HG03342 (cell line): ENCODE measurements around the gene ST8SIA5.
A peak's percentile ranks its signal among the peaks of the same experiment; 100 is the strongest.
"Not testable (repeated sequence)": the region's sequence is repeated elsewhere in the genome, so short reads cannot be mapped to it uniquely, and the experiment has no call there.

Source experiments
- ATAC-seq: cut with Tn5 transposase; IDR thresholded peaks from one replicate; pipeline ENCODE4 v1.9.1; 2021; ENCODE audit warnings: mild to moderate bottlenecking, moderate library complexity; ENCODE audit not compliant: unreplicated experiment

Gene ST8SIA5, protein sequence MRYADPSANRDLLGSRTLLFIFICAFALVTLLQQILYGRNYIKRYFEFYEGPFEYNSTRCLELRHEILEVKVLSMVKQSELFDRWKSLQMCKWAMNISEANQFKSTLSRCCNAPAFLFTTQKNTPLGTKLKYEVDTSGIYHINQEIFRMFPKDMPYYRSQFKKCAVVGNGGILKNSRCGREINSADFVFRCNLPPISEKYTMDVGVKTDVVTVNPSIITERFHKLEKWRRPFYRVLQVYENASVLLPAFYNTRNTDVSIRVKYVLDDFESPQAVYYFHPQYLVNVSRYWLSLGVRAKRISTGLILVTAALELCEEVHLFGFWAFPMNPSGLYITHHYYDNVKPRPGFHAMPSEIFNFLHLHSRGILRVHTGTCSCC

DNA sequence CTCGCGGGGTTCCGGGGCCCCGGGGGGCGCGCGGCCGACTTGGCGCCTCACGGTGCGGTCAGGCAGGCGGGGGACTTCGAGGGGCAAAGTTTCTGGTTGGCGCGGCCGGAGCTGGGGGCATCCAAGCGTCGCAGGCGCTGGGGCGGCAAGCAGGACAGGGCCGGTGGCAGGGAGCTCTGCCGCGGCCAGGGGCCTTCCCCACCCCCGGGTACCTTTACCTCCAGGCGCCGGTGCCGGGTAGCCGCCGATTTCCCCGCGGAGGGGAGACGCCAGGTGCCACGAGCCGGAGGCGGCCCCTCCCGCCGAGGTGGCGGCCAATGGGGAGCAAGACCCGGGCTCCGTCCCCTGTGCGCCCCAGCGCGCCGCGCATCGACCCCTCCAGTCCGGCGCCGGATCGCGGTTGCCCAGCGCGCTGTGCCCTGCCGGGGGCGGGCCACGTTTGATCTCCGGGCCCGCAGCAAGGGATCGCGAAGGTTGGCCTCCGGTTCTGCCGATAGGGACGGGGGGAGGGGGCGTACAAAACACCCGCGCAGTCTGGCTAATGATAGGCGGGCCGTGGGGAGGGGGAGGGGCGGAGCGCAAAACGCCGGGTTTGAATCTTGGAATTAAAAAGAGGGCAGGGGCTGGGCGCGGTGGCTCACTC is at the start of gene ST8SIA5:
TSS of gene ST8SIA5 (minus strand) at position 495 of the 643 bp plus-strand sequence. CDS start 545 bp downstream, outside the sequence.
- no peak for ATAC-seq

- not testable (repeated sequence) for ATAC-seq
Observed at GRCh38 chr18:46795945-46796344, 39.1 kb upstream of the ST8SIA5 start.

DNA sequence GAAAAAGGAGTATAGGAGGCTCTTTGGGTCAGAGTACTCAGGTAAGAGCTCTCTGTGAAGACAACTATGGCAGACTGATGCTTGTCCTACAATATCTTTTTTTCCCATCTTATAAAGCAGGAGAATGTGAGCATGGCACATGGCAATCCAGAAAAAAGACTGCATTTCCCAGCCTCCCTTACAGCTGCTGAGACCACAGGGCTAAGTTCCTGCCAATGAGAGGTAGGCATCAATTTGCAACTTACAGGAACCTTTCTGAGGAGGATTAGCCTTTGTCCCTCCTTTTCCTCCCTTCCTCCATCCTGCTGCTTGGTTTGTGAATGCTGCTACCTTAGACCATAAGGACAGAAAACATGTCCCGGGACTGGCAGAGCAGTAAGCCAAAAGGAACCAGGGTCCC is 37.8 kb upstream of the ST8SIA5 start:
- no peak for ATAC-seq

GRCh38 chr18:46793565-46793964 is 36.7 kb upstream of the ST8SIA5 start:
- no peak for ATAC-seq

DNA sequence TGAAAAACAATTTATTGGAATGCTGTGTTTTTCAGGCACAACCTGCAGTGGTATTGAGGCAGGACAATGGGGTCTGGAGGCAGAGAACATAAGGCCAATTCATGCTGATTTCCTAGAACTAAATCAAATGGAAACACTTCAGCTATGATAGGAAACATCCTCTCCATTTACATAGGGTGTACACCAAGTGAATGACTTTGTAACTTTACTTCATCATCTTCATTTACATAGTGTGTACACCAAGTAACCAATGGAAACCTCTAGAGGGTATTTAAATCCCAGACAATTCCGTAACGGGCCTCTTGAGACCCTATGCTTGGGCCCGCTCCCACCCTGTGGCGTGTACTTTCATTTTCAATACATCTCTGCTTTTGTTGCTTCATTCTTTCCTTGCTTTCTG is 32.2 kb upstream of the ST8SIA5 start:
- no peak for ATAC-seq

- no peak for ATAC-seq
Observed at GRCh38 chr18:46787674-46788073, 30.8 kb upstream of the ST8SIA5 start.

GRCh38 chr18:46772357-46772756 is 15.5 kb upstream of the ST8SIA5 start:
- ATAC-seq: no peak

DNA sequence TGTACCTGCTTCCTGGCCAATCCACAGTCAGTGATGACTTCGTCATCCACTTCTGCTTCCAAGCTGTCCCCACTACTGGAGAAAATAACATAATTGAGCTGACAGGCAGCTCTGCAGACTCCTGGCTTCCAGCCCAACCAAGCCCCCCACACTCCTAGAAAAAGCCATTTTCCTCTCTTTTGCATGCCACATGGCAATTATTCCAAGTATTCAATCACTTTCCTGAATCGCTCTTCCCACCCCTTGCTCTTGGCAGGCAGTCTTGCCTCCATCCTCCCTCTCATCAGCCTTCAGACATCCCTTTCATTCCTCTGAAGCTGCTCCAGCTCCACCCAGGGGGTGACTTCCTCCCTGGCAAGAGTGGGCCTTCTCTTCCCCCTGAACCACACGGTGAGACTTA is 14.3 kb upstream of the ST8SIA5 start:
- no peak for ATAC-seq

DNA sequence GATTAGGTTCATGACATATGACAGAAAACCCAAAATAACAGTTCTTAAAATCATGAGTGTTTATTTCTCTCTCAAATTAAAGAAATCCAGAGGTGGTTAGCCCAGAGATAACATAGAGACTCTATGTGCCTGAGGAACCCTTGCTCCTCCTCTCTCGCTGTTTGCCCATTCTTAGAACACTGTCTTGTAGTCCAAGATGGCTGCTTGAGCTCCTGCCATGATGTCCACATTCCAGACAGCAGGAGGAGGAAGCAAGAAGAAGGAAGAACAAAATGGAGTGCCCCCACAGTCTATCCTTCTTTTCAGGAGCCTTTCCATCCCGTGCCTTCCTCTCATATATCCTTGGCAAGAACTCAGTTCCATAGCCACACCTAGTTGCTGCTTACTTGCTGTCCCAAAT is 13.9 kb upstream of the ST8SIA5 start:
- no peak for ATAC-seq

- ATAC-seq: no peak
Observed at GRCh38 chr18:46768166-46768921, 11.5 kb upstream of the ST8SIA5 start.

- ATAC-seq: no peak
Observed at GRCh38 chr18:46767217-46767616, 10.4 kb upstream of the ST8SIA5 start.

DNA sequence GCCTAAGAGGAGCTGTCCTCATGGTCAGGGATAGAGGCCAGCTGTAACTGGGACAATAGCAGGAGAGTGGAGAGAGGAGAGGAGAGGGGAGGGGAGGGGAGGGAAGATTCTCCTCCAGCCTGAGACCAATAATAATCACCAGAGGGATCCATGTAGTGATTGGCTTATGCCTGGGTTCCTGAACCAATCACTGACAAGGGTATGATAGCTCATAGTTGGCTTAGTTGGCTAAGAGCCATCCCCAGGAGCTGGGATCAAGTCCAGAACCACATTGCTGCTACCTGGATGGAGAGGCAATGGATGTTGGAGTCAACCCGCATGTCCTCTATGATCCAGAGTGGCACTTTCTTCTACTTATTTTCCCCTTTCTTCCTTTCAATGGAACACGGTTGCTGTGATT is 7.7 kb upstream of the ST8SIA5 start:
- no peak for ATAC-seq

DNA sequence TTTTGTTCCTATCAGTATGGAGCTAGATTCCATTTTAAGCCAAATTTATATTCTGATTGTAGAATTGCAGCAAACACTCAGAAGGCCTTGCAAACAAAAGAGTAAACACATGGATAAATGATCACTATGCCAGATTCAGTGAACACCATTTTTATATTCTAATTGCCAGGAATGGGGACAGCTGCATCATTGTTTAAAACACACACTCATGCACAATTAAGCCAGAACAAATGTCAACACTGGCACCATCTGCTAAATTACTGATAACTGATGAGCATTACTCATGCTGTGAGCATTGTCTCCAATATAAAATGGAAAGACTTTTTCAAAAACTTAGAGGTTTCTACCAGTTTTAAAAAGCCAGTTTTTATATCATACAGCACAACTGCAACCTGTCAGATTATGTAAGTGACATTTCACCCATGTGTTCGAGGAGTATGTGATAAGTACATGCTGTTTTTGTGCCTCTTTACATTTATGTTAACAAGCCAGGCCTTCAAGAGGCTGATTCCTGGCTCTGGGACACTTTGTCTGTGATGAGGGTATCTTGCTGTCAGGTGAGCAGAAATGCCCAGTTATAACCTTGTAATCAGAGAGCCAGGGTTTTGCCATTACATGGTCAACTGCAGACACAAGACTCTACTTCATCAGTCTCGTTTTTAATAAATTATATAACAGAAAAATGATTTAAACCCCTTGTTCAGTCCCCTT is 4.4 kb upstream of the ST8SIA5 start:
- no peak for ATAC-seq

DNA sequence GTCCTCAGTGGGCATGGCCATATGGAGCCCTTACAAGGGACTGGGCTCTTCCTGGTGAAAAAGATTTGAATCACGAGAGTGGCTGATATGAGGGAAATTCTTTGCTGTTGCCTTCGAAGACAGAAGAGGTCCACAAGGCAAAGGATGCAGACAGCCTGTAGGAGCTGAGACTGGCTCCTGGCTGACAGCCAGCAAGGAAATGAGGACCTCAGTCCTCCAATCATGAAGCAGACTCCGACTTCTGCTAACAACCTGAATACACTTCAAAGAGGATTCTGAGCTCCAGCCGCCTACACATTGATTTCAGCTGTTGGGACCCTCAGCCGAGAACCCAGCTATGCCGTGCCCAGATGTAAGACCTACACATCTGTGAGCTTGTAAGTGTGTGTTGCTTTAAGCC is 3.0 kb upstream of the ST8SIA5 start:
- no peak for ATAC-seq

DNA sequence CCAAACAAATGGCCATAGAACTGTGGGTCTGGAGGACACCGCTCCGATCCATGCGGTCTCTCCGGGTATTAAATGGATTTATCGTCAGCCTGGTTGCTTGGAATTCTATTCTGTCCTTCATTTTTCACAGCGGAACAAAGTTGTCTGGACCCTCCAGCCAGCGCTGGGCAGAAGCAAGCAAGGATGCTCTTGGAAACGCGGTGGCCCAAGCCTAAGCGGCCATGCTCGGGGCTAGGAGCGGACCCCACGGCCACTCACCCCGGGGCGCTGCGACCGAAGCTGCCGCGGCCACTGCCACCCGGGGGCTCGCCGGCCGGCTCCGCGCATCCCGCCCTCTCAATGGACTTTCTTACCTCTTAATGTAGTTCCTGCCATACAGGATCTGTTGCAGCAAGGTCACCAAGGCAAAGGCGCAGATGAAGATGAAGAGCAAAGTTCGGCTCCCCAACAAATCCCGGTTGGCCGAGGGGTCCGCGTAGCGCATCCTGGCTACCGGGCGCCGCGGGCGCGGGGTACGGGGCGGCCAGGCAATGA is 761 bp downstream of the ST8SIA5 start:
- ATAC-seq: no peak

DNA sequence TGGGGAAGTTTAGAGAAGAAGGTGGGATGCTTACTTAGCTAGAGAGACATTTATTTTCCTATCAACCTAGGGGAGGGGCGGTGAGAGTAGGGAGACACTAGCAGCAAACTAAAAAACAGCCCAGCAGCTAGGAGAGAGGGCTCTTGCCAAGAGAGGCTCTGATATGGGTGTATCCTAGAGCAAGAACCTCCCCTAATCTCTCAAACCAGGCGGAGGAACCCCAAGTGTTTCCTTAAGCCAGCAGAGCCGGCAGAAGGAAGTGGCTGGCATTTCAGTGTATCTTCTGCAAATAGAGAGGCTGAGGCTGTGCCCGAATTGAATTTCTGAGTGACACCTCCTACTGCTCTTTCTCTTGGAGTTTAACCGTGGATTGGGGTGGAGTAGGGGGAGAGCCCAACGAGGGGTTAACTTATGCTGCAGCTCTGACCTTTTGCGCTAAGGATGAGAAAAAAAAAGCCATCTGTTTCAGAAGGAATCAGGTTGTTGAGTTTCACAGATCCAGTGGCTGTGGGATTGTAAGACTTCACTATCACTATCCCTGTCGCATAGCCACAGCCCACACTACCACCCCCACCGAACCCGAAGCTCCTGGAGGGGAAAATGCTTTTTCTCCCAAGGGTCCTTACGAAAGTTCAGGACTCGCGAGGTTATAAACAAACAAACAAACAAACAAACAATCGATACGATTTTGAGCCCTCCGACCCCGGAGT is 1.4 kb downstream of the ST8SIA5 start:
- ATAC-seq: no peak

DNA sequence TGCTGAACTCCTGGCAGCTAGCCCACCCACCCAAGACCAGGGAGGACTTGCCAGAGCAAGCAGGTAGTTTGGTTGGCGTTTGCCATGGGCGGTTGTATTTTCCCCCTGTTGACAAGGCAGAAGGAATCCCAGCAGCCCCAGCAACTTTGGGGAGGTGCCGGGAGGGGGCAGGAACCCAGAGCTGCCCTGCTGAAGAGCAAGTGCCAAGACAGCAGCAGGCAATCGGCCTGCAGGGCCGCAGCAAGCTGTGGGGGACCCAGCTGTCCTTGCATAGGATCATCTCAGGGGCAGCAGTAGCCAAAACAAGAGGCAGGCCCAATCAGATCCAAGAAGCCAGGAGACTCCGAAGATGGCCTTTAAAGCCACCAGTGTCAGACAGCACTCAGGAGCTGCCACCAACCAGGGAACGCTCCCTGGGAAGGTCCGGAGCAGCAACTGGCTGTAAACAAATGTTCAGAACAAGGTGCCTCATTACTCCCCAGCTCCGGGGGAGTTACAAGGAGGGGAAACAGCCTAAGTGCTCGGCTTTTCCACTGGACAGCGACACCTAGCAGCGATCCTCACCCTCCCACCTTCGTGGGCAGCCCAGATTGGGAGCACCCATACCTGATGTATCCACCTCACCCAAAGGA is 2.1 kb downstream of the ST8SIA5 start:
- no peak for ATAC-seq

DNA sequence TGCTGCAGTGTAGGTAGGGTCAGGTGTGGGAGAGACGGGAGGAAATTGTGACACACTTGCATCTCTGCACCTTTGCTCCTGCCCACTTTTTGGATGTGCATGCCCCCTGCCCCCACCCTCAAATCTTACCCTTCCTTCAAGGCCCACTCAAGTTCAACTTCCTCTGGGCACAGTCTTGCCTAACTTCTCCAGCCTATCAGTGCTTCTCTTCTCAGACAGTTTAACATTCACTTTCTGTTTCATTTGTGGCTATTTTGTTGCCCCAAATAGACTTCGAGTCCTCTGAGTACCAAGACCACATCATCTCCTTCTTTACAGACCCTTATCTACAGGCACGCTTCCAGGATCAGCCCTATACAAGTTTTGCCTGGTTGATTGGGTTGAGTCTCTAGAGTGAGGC is 2.7 kb downstream of the ST8SIA5 start:
- ATAC-seq: peak; percentile 68

- no peak for ATAC-seq
Observed at GRCh38 chr18:46751882-46752281, 5.0 kb downstream of the ST8SIA5 start.

- ATAC-seq: no peak
Observed at GRCh38 chr18:46750626-46751025, 6.2 kb downstream of the ST8SIA5 start.
